ACC112 (cell line): ENCODE results near the gene RBM19.

Source experiments
- H2AFZ ChIP-seq: fragments of 200-600 bp; sonication (generic); one replicate; pipeline ENCODE4 v1.6.0; 2017; ENCODE audit warnings: antibody characterized with exemption, low read length; ENCODE audit not compliant: unreplicated experiment
- H3K27ac ChIP-seq: fragments of 200-600 bp; sonication (generic); 2 replicates; pipeline ENCODE4 v1.5.1; 2014; ENCODE audit warnings: low read depth, mild to moderate bottlenecking, antibody characterized with exemption, low read length, moderate library complexity
- H3K27me3 ChIP-seq: fragments of 200-600 bp; sonication (generic); 2 replicates; pipeline ENCODE4 v1.6.1; 2014; ENCODE audit warnings: mild to moderate bottlenecking, antibody characterized with exemption, low read length, moderate library complexity, mixed read lengths; ENCODE audit not compliant: insufficient read depth
- H3K36me3 ChIP-seq: fragments of 200-600 bp; sonication (generic); 2 replicates; pipeline ENCODE4 v1.6.1; 2016; ENCODE audit warnings: mild to moderate bottlenecking, antibody characterized with exemption, low read length, moderate library complexity, mixed read lengths; ENCODE audit not compliant: insufficient read depth
- H3K4me1 ChIP-seq: fragments of 200-600 bp; sonication (generic); one replicate; pipeline ENCODE4 v1.6.1; 2016; ENCODE audit warnings: low read length, mixed read lengths; ENCODE audit not compliant: insufficient read depth, unreplicated experiment, control insufficient read depth
- H3K4me3 ChIP-seq: fragments of 200-600 bp; sonication (generic); 2 replicates; pipeline ENCODE4 v1.5.1; 2014; ENCODE audit warnings: mild to moderate bottlenecking, low read depth, low read length
- H3K79me2 ChIP-seq: fragments of 200-600 bp; sonication (generic); one replicate; pipeline ENCODE4 v1.6.0; 2016; ENCODE audit warnings: low read length; ENCODE audit not compliant: control insufficient read depth, unreplicated experiment, insufficient read depth

The RBM19 gene

DNA sequence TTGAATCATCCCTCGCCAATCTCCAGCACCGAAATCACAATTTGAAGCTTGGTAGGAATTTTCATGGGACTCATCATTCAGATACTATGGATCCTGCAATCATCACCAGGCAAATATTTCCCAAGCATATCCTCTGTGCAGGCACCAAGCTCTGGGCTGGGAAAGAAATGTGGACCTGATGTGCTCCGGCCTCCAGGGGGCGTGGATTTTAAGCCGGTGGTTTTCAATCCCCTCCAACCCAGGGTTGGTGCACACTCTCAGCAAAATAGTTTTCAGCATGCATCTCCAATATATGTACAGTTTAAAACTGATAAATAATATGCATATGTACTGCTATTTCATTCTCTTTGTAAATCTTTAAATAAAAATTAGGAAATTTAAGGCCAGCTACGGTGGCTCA lies 98.9 kb downstream of the RBM19 start:
- no peak overlapping the region for H3K4me3 ChIP-seq
- H3K27me3 ChIP-seq, result no peaks in the 10 kb centered on the region
- no peak overlapping the region for H3K27ac ChIP-seq
- no peaks in the 10 kb centered on the region for H3K79me2 ChIP-seq
- no peaks in the 10 kb centered on the region for H3K36me3 ChIP-seq
- H3K4me1 ChIP-seq, result peaks cover 14% of the 10 kb centered on the region
- H2AFZ ChIP-seq, result no peak overlapping the region

DNA sequence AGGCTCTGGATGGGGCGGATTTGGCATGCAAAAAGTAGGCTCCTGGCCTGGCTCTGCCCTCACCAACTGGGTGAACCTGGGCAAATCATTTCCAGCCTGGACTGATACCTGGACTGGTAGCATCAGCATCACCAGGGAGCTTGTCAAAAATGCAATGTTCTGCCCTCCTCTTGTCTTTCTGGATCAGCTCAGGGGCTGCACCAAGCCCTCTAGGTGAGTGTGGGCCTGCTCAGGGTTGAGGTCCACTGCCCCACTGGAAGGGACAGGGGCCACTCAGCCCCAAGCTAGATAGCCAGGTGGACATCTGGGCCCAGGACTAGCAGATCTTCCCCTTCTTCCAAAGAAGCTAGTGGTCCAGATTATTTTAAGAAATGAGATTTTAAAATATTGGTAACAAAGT lies 99.6 kb downstream of the RBM19 start:
- Histone ChIP-seq H3K79me2 (no peaks in the 10 kb centered on the region), H3K4me3 (no peak overlapping the region), H3K36me3 (no peaks in the 10 kb centered on the region), H3K27me3 (no peaks in the 10 kb centered on the region), H3K4me1 (peaks cover 20% of the 10 kb centered on the region), H3K27ac (no peak overlapping the region), H2AFZ (no peak overlapping the region)

DNA sequence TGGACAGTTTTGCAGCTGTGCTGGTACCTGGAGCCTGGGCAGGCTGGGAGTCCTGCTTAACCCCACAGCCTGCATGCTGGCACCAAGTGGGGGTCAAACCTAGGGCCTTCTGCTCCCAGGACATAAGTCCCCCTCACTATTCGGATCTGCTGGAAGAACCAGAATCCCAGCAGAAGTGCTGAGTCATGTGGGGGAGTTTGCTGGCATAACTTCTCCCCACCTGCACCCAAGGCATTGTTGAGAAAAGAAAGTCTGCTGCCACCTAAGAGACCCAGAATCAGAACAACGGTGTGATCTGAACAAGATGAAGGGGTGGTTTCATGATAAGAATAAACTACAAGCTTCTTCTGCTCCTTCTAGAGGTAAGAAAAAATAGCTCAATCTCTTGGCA lies 102.7 kb downstream of the RBM19 start:
- Histone ChIP-seq H2AFZ (no peak overlapping the region), H3K27me3 (no peaks in the 10 kb centered on the region), H3K4me1 (peaks cover 30% of the 10 kb centered on the region), H3K79me2 (no peaks in the 10 kb centered on the region), H3K4me3 (no peak overlapping the region), H3K27ac (peak overlapping the region; percentile 24; the same call in 1 of the 2 replicates), H3K36me3 (no peaks in the 10 kb centered on the region)

DNA sequence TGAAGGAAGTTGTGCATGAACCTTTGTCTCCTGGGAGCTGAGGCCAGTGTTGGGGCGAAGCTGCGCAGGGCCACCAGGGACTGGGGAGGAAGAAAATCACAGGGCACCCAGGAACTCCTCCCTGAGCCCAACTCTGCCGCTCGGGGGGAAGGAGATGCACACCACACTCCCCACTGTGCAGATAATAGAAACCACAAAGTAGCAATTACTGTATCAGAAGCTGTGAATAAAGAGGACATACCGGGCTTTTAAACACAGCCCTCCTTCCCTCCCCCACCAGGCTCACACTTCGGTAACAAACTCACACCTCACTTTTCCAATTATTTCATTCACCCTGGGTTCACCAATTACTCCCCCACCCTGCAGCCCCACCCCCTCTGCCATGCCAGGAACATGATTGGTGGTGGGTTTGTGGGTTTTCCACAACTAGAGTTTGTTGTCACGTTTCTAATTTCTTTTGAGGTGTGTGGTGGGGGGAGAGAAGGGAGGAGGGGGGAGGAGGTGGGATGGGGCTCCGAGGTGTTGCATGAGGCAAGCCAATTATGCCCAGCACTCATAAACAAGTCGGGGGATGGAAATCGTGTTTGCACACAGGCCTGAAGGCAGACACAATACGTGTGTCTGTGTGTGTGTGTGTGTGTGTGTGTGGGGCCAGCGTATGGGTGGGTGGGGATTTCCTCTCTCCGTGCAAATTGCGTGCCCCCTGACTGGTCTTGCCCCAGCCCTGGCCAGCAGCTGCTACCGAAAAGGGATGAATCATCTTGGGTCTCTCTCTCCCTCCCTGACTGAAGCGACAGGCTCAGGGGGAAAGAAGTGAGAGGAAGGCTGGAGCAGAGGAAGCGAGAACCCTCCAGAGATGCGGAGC lies 103.3 kb downstream of the RBM19 start:
- no peaks in the 10 kb centered on the region for H3K27me3 ChIP-seq
- H3K79me2 ChIP-seq, result no peaks in the 10 kb centered on the region
- H3K36me3 ChIP-seq, result no peaks in the 10 kb centered on the region
- no peak overlapping the region for H2AFZ ChIP-seq
- H3K27ac ChIP-seq, result peak overlapping the region; percentile 24; the same call in 1 of the 2 replicates
- peaks cover 30% of the 10 kb centered on the region for H3K4me1 ChIP-seq
- H3K4me3 ChIP-seq, result no peak overlapping the region

DNA sequence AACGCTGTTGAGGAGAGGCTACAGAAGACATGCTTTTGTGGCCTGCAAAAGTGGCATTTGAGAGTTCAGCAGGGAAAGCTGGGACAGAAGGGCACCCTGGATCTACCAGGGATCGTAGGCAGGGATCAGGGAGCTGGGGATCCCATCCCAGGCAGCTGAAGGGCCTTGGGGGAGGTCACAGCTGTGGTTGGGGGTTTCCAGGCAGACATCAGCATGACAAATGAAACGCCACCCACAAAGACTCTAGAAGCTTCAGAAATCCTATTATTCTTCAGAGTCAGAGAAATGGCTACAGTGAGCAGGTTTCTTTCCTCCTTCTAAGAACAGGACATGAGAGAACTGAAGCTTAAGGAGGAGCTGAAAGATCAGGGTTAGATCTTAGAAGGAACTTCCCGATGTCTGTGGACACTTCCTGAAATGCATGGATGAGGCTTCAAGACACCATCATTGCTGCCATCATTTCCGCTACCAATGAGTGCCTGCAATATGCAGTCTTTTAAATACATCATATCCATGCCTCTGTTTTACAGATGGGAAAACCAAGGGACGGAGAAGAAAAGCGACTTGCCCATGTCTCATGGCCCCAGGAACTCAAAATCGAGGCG lies 104.3 kb downstream of the RBM19 start:
- Histone ChIP-seq H3K27me3 (no peaks in the 10 kb centered on the region), H2AFZ (no peak overlapping the region), H3K4me1 (peaks cover 30% of the 10 kb centered on the region), H3K79me2 (no peaks in the 10 kb centered on the region), H3K27ac (no peak overlapping the region), H3K4me3 (no peak overlapping the region), H3K36me3 (peaks cover 6% of the 10 kb centered on the region; the same call in 1 of the 2 replicates)

DNA sequence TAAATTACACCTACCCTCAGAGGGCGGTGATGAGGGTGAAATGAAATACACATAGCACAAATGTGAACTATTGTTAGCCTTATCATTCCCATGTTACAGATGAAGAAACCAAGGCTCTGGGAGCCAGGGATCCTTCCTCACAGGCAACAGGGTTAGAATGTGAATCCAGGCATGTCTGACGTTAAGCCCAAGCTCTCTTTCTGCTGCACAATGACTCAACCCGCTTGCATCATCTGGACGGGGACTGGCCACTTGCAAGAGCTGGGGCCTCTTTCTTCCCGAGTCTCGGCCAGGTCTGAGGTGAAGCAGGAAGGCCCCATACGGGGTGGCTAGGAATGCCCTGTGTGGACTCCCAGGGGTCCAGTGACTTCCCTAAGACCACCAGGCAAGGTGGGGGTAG lies 105.2 kb downstream of the RBM19 start:
- no peak overlapping the region; the same call in 1 of the 2 replicates for H3K27ac ChIP-seq
- no peak overlapping the region for H3K4me3 ChIP-seq
- no peaks in the 10 kb centered on the region for H3K79me2 ChIP-seq
- peaks cover 7% of the 10 kb centered on the region; the same call in 1 of the 2 replicates for H3K36me3 ChIP-seq
- H3K27me3 ChIP-seq, result no peaks in the 10 kb centered on the region
- H3K4me1 ChIP-seq, result peaks cover 30% of the 10 kb centered on the region
- no peak overlapping the region for H2AFZ ChIP-seq

DNA sequence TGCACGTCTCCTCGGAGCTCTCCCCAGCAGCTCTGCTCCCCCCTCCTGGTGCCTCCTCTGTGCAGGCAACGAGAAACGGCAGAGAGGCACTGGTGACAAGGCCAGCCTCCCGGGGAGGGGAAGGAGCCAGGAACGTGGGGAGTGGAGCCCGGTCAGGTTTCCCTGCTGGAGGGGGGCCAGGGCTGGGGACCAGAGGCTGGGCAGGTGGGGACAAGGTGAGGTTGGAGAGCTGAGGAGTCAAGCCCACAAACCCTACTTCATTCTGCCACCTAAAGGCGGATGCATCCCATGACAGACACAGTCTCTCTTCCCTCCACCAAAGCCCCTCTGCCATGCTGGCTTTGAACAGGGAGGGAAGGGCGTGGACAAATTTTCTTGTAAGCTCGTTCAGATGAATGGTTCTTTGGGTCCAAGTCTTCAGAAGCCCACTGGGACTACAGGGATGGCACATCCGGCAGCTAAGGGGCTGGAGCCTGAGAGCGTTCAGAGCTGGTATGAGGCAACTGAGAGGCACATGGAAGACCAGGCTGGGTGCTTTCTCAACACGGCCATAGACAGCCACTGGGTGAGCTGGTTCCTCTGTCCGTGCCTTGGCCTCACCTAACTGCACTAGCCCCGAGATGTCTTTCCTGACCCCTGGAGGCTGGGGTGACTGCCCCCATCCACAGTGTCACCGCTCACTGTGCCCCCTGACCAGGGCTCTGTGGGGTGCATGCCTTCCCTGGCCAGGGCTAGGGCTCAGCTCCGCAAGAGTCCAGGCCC lies 105.9 kb downstream of the RBM19 start:
- Histone ChIP-seq H3K79me2 (no peaks in the 10 kb centered on the region), H2AFZ (no peak overlapping the region), H3K4me1 (peaks cover 30% of the 10 kb centered on the region), H3K4me3 (no peak overlapping the region), H3K27me3 (no peaks in the 10 kb centered on the region), H3K36me3 (peaks cover 7% of the 10 kb centered on the region; the same call in 1 of the 2 replicates), H3K27ac (no peak overlapping the region)

DNA sequence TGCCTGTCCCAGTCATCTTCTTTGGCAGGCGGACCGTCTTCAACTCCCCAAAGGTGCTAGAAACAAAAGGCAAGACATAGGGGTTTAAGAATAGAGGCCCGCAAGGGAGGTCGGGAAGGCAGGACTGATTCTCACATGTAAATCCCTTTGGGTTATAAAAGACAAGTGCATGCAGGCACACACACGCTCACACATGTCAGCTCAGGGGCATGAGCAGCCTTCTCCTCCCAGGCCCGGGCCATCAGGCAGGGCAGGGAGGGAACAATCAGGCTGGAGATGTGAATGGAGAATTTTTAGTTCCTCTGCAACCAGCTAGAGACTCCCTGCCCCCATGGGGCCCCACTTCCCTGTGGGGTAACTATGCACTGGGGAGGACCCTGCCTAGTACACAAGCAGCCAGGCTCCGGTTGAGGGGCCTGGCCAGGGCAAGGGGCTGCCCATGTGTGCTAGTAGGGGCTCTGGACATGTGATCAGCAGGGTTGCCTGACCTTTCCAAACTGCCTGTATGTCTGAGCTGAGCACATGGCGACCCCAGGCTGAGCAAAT lies 107.2 kb downstream of the RBM19 start:
- no peaks in the 10 kb centered on the region for H3K79me2 ChIP-seq
- H3K27ac ChIP-seq, result no peak overlapping the region
- H3K27me3 ChIP-seq, result no peaks in the 10 kb centered on the region
- peaks cover 29% of the 10 kb centered on the region for H3K4me1 ChIP-seq
- H2AFZ ChIP-seq, result no peak overlapping the region
- no peak overlapping the region for H3K4me3 ChIP-seq
- H3K36me3 ChIP-seq, result peaks cover 7% of the 10 kb centered on the region; the same call in 1 of the 2 replicates

DNA sequence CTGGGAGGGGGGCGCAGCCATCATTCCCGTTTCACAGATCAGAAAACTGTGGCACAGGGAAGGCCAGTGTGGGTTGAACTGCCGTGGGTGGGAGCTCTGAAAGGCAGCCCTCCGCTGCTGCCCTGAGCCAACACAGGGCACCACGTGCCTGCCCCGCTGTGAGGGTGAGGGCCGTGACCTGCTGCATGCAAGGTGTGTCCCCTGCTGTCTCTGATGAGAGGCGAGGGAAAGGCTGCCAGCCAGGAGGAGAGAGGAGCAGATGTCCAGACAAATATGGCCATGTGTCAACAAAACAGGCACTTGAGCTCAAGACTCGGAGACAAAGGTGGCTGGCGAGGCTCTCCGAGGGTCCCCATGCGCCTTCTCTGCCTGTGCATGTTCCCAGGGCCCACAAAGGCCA lies 108.8 kb downstream of the RBM19 start:
- Histone ChIP-seq H3K27me3 (no peaks in the 10 kb centered on the region), H3K27ac (no peak overlapping the region), H3K36me3 (peaks cover 7% of the 10 kb centered on the region; the same call in 1 of the 2 replicates), H3K4me3 (no peak overlapping the region), H3K4me1 (peaks cover 16% of the 10 kb centered on the region), H2AFZ (no peak overlapping the region), H3K79me2 (no peaks in the 10 kb centered on the region)

DNA sequence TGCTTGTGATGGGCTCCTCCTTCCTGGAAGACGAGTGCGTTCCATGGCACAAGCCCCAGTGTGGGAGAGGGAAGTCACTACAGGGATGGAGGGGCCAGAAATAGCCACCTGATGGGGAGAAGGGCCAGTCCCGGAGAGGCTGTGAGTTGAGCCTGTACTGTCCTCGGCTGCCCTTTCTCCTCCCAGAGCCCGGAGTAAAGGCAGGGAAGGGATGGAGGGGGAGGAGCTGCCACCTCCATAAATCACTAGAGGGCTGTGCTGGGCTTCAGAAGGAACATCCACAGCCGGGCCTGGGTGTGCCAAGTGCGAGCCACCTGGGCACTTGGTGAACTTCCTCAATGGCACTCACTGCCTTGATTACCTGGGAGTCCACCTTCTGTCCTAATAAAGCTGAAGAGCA lies 110.1 kb downstream of the RBM19 start:
- Histone ChIP-seq H3K27me3 (no peaks in the 10 kb centered on the region), H3K79me2 (no peaks in the 10 kb centered on the region), H3K27ac (no peak overlapping the region), H2AFZ (no peak overlapping the region), H3K4me3 (no peak overlapping the region), H3K36me3 (peaks cover 7% of the 10 kb centered on the region; the same call in 1 of the 2 replicates), H3K4me1 (peaks cover 5% of the 10 kb centered on the region)
